IMR-90 (cell line): ENCODE data around the gene KRT33A. TPM values are rescaled to one million over a fixed set of nuclear protein-coding genes. Genes with fewer than 3 reads are reported as not detected.

Experiments used
- ATAC-seq: fragments of 200-7000 bp; cut with Tn5 transposase; 2 replicates; pipeline ENCODE4 v1.9.1; 2020; ENCODE audit warnings: low read depth, mild to moderate bottlenecking, moderate library complexity
- BruUV-seq: library from RNA; stranded (reverse); fragments of 400-500 nt; replicated peaks from 2 replicates; lab custom pipeline; 2021; lab: Mats Ljungman, UMichigan
- CTCF ChIA-PET: fragments of 300-600 bp; formaldehyde crosslinking; extraction: SDS; loops from one replicate; lab custom pipeline; 2021; ENCODE audit warnings: antibody characterized with exemption; lab: Yijun Ruan, JAX
- POLR2A ChIA-PET: fragments of 300-600 bp; sonication (Branson Sonifier 250); formaldehyde crosslinking; loops from one replicate; lab custom pipeline; 2022; ENCODE audit warnings: antibody characterized with exemption; ENCODE audit not compliant: unreplicated experiment; lab: Charles Lee
- DNase-seq: peaks from one replicate; pipeline ENCODE4 v3.0.0; 2013
- H2AFZ ChIP-seq: replicated peaks from 2 replicates; pipeline ENCODE3; 2013; ENCODE audit warnings: low read length, mild to moderate bottlenecking; ENCODE audit not compliant: poor library complexity
- H2AK5ac ChIP-seq: 2 replicates; pipeline ENCODE4 v1.6.1; 2013; ENCODE audit warnings: low read depth, low read length, inconsistent platforms
- H2AK9ac ChIP-seq: replicated peaks from 2 replicates; pipeline ENCODE3; 2013; ENCODE audit warnings: mild to moderate bottlenecking, low read depth, low read length, moderate library complexity; ENCODE audit not compliant: poor library complexity
- H2BK120ac ChIP-seq: 2 replicates; pipeline ENCODE4 v1.6.1; 2013; ENCODE audit warnings: low read depth, low read length, inconsistent platforms
- H2BK15ac ChIP-seq: 3 replicates; pipeline ENCODE4 v1.6.1; 2013; ENCODE audit warnings: low read depth, low read length, inconsistent platforms
- H2BK20ac ChIP-seq: 2 replicates; pipeline ENCODE4 v1.6.1; 2013; ENCODE audit warnings: low read depth, mild to moderate bottlenecking, inconsistent platforms, low read length, moderate library complexity
- H2BK5ac ChIP-seq: 2 replicates; pipeline ENCODE4 v1.6.1; 2013; ENCODE audit warnings: mild to moderate bottlenecking, low read depth, low read length, inconsistent platforms; ENCODE audit not compliant: poor library complexity, severe bottlenecking
- H3K14ac ChIP-seq: replicated peaks from 2 replicates; pipeline ENCODE4 v1.6.1; 2013; ENCODE audit warnings: low read depth, low read length, inconsistent platforms
- H3K18ac ChIP-seq: 2 replicates; pipeline ENCODE4 v1.6.1; 2013; ENCODE audit warnings: low read depth, low read length, control low read depth
- H3K23ac ChIP-seq: 2 replicates; pipeline ENCODE4 v1.6.1; 2013; ENCODE audit warnings: low read depth, low read length, inconsistent platforms
- H3K27ac ChIP-seq: 2 replicates; pipeline ENCODE4 v1.5.1; 2013; ENCODE audit warnings: mild to moderate bottlenecking, control low read depth, low read length; ENCODE audit not compliant: insufficient read depth
- H3K27me3 ChIP-seq: 2 replicates; pipeline ENCODE4 v1.6.1; 2013; ENCODE audit warnings: low read length; ENCODE audit not compliant: control insufficient read depth, insufficient read depth
- H3K36me3 ChIP-seq: 2 replicates; pipeline ENCODE4 v1.6.1; 2013; ENCODE audit warnings: low read length, mixed read lengths; ENCODE audit not compliant: control insufficient read depth, insufficient read depth
- H3K4ac ChIP-seq: 2 replicates; pipeline ENCODE4 v1.6.1; 2013; ENCODE audit warnings: low read depth, low read length, inconsistent platforms
- H3K4me1 ChIP-seq: 2 replicates; pipeline ENCODE4 v1.6.1; 2013; ENCODE audit warnings: low read length, mixed read lengths; ENCODE audit not compliant: control insufficient read depth, insufficient read depth
- H3K4me2 ChIP-seq: 2 replicates; pipeline ENCODE4 v1.6.1; 2013; ENCODE audit warnings: low read depth, mild to moderate bottlenecking, control low read depth, low read length, moderate library complexity
- H3K4me3 ChIP-seq: 2 replicates; pipeline ENCODE4 v1.5.1; 2013; ENCODE audit warnings: low read depth, mild to moderate bottlenecking, control low read depth, low read length, moderate library complexity; ENCODE audit not compliant: insufficient read depth
- H3K56ac ChIP-seq: 2 replicates; pipeline ENCODE4 v1.6.1; 2013; ENCODE audit warnings: low read length, inconsistent platforms; ENCODE audit not compliant: insufficient read depth; ENCODE audit errors: extremely low read depth
- H3K79me1 ChIP-seq, 2 experiments: 2 replicates each; pipeline ENCODE4 v1.6.1; 2013; ENCODE audit warnings: low read length in 2 of 2, inconsistent platforms in 1 of 2, low read depth in 1 of 2
- H3K9ac ChIP-seq: 2 replicates; pipeline ENCODE4 v1.6.1; 2013; ENCODE audit warnings: low read depth, low read length, control low read depth
- H3K9me1 ChIP-seq: 2 replicates; pipeline ENCODE4 v1.6.1; 2013; ENCODE audit warnings: low read length, inconsistent platforms; ENCODE audit not compliant: insufficient read depth
- H3K9me3 ChIP-seq: 2 replicates; pipeline ENCODE4 v1.6.1; 2013; ENCODE audit warnings: low read length; ENCODE audit not compliant: control insufficient read depth, insufficient read depth
- H4K20me1 ChIP-seq: 2 replicates; pipeline ENCODE4 v1.6.1; 2013; ENCODE audit warnings: low read length, inconsistent platforms; ENCODE audit not compliant: insufficient read depth
- H4K5ac ChIP-seq: 2 replicates; pipeline ENCODE4 v1.6.1; 2013; ENCODE audit warnings: mild to moderate bottlenecking, low read depth, low read length, control low read depth
- H4K8ac ChIP-seq, 2 experiments: 2 replicates each; pipeline ENCODE4 v1.6.1; 2013; ENCODE audit warnings: low read depth in 2 of 2, low read length in 2 of 2, control low read depth in 1 of 2, inconsistent platforms in 1 of 2
- H4K91ac ChIP-seq: 2 replicates; pipeline ENCODE4 v1.6.1; 2013; ENCODE audit warnings: low read depth, low read length, inconsistent platforms; ENCODE audit not compliant: insufficient read depth
- POLR2A ChIP-seq: IDR thresholded peaks from 2 replicates; pipeline ENCODE4 v1.6.1; 2012; ENCODE audit warnings: mild to moderate bottlenecking, low read depth, low read length
- RCOR1 ChIP-seq: IDR thresholded peaks from 2 replicates; pipeline ENCODE4 v1.6.1; 2012; ENCODE audit warnings: mild to moderate bottlenecking, low read length, improper control_type of control experiment; ENCODE audit not compliant: insufficient replicate concordance
- WGBS, 2 experiments: methylation state at CpG; one replicate each; pipeline versions ENCODE4 v1.1.5 to v1.1.7; 2013; ENCODE audit warnings: missing lambda C conversion rate in 2 of 2; ENCODE audit not compliant: insufficient read length in 1 of 2; ENCODE audit errors: extremely low coverage in 2 of 2; 5-methylcytosine and 5-hydroxymethylcytosine counted together
- dilution Hi-C: fragments of 300-500 bp; cut with HindIII; formaldehyde crosslinking; loops from one replicate; pipeline ENCODE4 v1.14.3; 2018; ENCODE audit warnings: low sequenced_read_pairs; ENCODE audit not compliant: unreplicated experiment
- in situ Hi-C: fragments of 300-500 bp; cut with MboI; formaldehyde crosslinking; loops from 3 replicates; pipeline ENCODE4 v1.14.3; 2019; ENCODE audit warnings: low sequenced_read_pairs, inconsistent platforms, mixed read lengths
- intact Hi-C: fragments of 100-400 bp; cut with micrococcal nuclease; formaldehyde crosslinking; loops from 2 replicates; pipeline ENCODE4 v1.10.0; 2022
- polyA plus RNA-seq, 3 experiments: library from polyadenylated mRNA; depleted of rRNA; stranded (reverse); fragments of >200 nt; gene quantifications; 2 replicates each; pipeline ENCODE4 v1.2.3, GENCODE V29; 2012; ENCODE audit warnings: low replicate concordance in 1 of 3
- total RNA-seq: library from RNA; depleted of rRNA; stranded (reverse); fragments of >200 nt; gene quantifications from 2 replicates; pipeline ENCODE4 v1.2.3, GENCODE V29; 2012

KRT33A gene
- total and polyA plus RNA-seq, 2 of the 4 experiments (the other 2 are of a cell fraction) = not detected

DNA sequence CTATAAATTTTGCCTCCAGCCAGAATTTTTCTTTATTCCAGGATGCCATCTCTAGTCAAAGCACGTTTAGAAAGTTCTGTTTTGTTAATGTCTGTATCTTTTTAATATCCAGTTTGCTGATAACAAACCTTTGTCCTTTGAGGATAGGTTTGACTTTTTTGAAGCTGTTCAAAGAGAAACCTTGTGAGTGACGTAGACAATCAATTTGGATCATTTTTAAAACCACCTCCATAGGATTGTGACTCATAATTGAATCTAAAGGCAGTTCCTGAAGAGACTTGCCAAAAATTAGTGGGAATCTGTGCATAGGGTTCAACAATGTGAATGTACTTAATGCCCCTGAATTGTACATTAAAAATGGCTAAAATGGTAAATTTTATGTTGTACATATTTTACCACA lies 40.9 kb upstream of the KRT33A start:
- H2BK20ac ChIP-seq = peak overlapping the region; percentile 29; the same call in 1 of the 2 replicates
- H3K4ac ChIP-seq = no peak overlapping the region
- no peak overlapping the region for H2BK5ac ChIP-seq
- H2AK9ac ChIP-seq = no peak overlapping the region
- H3K56ac ChIP-seq = no peak overlapping the region
- no peaks in the 10 kb centered on the region for H3K27me3 ChIP-seq
- H2BK15ac ChIP-seq = no peak overlapping the region
- CTCF ChIA-PET = interaction anchor here (1.2 kb wide), 1 partner anchor 13 kb away, joined by 4 read pairs; no protein-coding TSS in a partner anchor
- no peak overlapping the region for H3K14ac ChIP-seq
- no peak overlapping the region for H4K8ac ChIP-seq
- no TSS peak for BruUV-seq
- TF ChIP-seq POLR2A = no peak
- no peak for TF ChIP-seq RCOR1
- intact Hi-C loops = no loop called here
- no peak overlapping the region for H2AK5ac ChIP-seq
- H2BK120ac ChIP-seq = no peak overlapping the region
- no peaks in the 10 kb centered on the region for H3K36me3 ChIP-seq
- H3K4me1 ChIP-seq = peaks cover 5% of the 10 kb centered on the region; the same call in 1 of the 2 replicates
- no peak overlapping the region for H3K27ac ChIP-seq
- H3K4me2 ChIP-seq = no peak overlapping the region
- H4K20me1 ChIP-seq = no peaks in the 10 kb centered on the region
- DNase-seq = no peak
- no peak overlapping the region for H3K9ac ChIP-seq
- H3K9me1 ChIP-seq = no peaks in the 10 kb centered on the region; the same call in 1 of the 2 replicates
- no peaks in the 10 kb centered on the region for H3K9me3 ChIP-seq
- no CpG with 5 or more reads among the region's 2 CpGs for WGBS, 2 experiments
- no peak overlapping the region for H3K4me3 ChIP-seq
- no peak for ATAC-seq
- no peaks in the 10 kb centered on the region for H3K79me1 ChIP-seq
- POLR2A ChIA-PET = no interaction called here
- H3K23ac ChIP-seq = no peak overlapping the region
- H4K91ac ChIP-seq = no peak overlapping the region
- dilution Hi-C loops = no loop called here
- H2AFZ ChIP-seq = no peak overlapping the region
- H4K5ac ChIP-seq = no peak overlapping the region
- no peak overlapping the region for H3K18ac ChIP-seq
- in situ Hi-C loops = no loop called here
